ENCODE results near the gene RAB21.
"Not testable (repeated sequence)": the region's sequence is repeated elsewhere in the genome, so short reads cannot be mapped to it uniquely, and the experiment has no call there.

Gene RAB21

DNA sequence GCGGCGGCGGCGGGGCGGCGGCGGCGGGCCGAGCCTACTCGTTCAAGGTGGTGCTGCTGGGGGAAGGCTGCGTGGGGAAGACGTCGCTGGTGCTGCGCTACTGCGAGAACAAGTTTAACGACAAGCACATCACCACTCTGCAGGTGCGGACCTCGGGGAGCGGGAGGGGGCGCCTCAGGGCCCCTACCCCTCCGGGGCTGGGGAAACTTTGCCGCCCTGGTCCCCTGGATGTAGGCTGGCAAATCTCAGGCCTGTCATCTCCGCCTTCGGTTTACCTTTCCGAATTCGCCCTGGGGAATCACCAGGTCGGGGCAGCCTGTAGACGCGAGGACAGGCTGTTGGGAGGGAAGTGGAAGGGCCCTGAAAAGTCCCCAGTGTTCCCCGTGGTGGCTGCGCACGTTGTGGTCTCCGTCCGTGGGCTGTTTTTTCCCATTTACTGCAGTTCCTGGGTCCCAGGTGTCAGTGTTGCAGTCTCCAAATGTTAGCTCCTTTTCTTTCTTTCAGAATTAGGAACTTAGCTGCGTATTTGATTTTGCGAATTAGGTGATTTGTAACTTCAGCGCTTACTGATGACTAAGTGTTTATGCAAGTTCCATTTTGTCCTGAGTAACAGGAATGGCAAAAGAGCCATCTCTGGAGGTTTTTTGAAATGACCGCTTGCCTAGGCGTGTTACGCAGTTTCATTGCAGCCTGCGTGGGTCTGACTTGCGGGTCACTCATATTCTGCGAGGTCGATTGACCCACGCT, 656 bp downstream of the RAB21 start:
- no peak for DNase-seq

DNA sequence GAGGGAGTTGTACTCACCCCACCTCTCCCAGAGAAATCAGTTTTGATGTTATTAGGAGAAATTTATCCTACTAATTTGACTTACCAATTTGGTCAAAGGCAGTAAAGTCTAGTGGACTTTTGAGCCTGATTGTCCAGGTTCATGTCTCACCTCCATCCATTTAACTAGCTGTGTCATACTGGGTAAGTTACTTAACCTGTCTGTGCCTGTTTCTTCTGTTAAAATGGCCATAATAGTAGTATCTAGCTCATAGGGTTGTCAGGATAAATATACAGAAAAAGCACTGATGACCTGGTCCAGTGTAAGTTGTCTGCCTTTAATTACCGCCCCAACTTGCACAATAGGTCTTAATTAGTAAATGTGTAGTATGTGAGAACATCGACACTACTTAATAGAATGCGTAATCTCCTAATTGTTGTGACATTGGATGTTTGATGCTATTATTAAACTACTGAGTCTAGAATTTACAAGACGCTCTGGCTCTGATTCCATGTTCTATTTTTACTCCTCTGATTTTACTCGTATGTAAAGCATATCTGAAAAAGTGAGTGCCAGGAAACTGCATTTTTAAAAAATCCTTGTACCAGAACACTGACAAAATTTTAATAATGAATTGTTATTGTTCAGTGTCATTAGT, 1.5 kb downstream of the RAB21 start:
- no peak for DNase-seq

- DNase-seq = no peak
Observed at GRCh38 chr12:71759941-71760340, 5.3 kb downstream of the RAB21 start.

- DNase-seq = no peak
Observed at GRCh38 chr12:71760471-71760870, 5.8 kb downstream of the RAB21 start.

DNA sequence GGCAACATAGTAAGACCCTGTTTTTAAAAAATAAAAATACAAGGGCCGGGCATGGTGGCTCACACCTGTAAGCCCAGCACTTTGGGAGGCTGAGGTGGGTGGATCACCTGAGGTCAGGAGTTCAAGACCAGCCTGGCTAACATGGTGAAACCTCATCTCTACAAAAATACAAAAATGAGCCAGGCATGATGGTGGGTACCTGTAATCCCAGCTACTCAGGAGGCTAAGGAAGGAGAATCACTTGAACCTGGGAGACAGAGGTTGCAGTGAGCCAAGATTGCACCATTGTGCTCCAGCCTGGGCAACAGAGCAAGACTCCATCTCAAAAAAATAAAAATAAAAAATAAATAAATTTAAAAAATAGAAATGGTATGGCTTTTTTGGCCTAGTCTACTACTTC, 6.7 kb downstream of the RAB21 start:
- not testable (repeated sequence) for DNase-seq

DNA sequence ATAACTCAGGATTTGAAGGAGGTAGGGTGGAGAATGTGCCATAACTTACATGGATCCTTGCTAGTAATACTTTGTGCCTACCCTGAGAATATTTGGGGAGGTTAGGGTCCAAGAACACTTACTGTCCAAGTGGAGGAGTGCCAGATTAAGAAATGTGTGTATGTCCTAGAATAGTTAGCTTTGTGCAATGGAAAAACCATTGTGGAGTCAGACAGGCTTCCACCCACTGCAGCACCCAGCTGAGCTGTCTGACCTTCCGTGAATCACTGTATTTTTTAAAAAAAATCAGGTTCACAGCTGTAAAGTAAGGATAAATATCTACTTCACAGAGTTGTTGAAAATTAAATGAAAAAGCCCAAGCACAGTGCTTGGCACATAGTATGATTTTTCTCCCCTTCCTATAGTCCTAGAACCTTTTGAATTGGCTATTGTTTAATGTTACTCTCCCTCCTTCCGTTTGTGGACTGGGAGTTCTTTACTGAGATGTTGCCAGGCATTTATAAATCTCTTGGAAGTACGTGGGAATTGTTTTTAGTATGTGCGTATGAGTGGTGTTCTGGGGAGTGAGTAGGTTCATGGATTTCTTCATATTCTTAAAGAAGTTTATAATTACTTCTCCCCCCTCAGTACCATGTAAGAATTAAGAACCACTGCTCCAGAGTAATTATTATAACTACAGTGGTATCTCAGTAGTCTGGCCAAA, 9.2 kb downstream of the RAB21 start:
- no peak for DNase-seq

DNA sequence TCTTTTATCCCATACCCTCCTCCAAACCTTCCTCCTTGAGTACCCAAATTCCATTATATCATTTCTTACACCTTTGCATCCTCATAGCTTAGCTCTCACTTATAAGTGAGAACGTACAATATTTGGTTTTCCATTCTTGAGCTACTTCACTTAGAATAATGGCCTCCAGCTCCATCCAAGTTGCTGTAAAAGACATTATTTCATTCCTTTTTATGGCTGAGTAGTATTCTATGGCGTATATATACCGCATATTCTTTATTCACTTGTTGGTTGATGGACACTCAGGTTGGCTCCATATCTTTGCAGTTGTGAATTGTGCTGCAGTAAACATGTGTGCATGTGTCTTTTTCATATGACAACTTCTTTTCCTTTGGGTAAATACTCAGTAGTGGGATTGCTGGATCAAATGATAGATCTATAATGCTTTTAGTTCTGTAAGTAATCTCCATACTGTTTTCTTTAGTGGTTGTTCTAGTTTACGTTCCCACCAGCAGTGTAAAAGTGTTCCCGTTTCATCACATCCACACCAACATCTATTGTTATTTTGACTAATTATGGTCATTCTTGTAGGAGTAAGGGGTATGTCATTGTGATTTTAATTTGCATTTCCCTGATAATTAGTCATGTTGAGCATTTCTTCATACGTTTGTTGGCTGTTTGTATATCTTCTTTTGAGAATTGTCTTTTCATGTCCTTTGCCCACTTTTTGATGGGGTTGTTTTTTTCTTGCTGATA, 10.1 kb downstream of the RAB21 start:
- DNase-seq = no peak

GRCh38 chr12:71766202-71766601, 11.5 kb downstream of the RAB21 start:
- DNase-seq = no peak

- no peak for DNase-seq
Observed at GRCh38 chr12:71767183-71767582, 12.5 kb downstream of the RAB21 start.

- DNase-seq = no peak
Observed at GRCh38 chr12:71768900-71769299, 14.2 kb downstream of the RAB21 start.

GRCh38 chr12:71771069-71771468, 16.4 kb downstream of the RAB21 start:
- no peak for DNase-seq

DNA sequence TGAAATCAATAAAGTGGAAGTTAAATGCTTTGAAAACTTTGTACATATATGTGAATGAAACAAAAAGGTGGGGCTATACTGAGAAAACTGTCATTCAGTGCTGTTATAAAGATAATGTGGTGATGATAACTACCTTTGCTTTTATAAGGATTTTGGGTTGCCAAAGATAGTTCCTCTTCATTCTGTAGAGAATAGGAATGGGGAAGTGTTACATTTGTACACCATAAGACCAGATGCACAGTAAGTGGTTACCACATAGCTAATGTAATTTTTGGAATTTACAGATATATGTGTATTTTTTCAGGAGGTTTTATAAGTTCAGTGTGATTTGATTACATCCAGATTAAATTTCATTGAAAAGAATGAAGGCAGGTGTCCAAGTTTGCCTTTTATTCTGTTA, 18.1 kb downstream of the RAB21 start:
- no peak for DNase-seq

- DNase-seq = peak; percentile 17
Observed at GRCh38 chr12:71780237-71780822, 25.7 kb downstream of the RAB21 start.

DNA sequence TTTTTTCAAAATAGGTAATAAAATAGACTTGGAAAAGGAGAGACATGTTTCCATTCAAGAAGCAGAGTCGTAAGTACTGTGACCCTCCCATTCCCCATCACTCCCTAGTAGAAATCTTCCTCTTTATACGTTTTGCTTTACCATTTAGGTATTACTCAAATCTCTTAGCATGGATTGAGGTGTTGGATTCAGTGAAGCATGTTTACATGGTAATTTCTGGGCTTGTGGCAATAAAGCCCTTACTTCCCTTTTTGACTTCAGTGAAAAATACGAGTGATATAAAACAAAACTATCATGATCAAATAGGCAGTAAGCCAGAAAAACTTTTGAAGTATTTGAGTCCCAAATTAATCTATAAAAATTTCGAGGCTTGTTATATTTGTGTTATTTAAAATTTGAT, 27.4 kb downstream of the RAB21 start:
- no peak for DNase-seq

DNA sequence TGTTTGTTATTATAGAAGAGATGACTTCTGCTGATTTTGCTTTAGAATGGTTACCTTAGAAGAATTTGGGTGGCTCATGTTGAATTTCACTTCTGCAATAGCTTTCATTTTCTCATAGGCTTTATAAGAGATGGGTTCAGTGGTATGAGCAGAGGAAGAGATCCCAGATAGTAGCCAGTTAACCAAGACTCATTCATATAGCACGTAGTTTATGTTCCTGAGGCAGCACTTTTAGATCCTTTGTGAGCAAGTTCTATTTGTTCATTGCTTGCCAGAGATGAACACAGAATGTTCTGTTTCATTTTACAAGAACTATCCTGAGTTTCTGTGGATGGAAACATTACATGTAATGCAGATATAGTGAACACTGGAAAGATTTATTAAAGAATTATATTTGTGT, 32.2 kb downstream of the RAB21 start:
- DNase-seq = no peak

GRCh38 chr12:71787580-71787979, 32.9 kb downstream of the RAB21 start:
- no peak for DNase-seq

- DNase-seq = no peak
Observed at GRCh38 chr12:71790331-71790730, 35.7 kb downstream of the RAB21 start.

- no peak for DNase-seq
Observed at GRCh38 chr12:71791473-71792150, 36.9 kb downstream of the RAB21 start.

GRCh38 chr12:71792599-71792998, 37.9 kb downstream of the RAB21 start:
- no peak for DNase-seq

- DNase-seq = no peak
Observed at GRCh38 chr12:71795901-71796300, 41.2 kb downstream of the RAB21 start.

DNA sequence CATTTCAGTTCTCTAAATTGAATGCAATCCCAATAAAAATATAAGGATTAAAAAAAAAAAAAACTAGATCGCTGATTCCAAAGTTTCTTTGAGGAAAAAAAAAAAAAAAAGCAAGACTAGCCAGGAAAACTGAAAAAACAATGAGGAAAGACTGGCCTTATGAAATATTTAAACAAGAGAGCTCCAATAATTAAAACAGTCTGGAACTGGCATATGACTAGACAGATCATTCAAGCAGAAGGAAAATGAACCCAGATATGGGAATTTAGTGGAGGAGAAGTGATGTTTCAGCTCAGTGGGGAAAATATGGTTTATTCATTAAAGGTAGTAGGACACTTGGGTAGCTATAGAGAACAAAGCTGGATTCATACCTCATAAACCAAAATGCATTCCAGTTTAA, 42.9 kb downstream of the RAB21 start:
- no peak for DNase-seq

- DNase-seq = no peak
Observed at GRCh38 chr12:71799106-71799505, 44.4 kb downstream of the RAB21 start.

GRCh38 chr12:71800177-71800576, 45.5 kb downstream of the RAB21 start:
- no peak for DNase-seq
